ENCODE results near the gene C12orf75. TPM values are rescaled to one million over a fixed set of nuclear protein-coding genes. Genes with fewer than 3 reads are reported as not detected.
"Not testable (repeated sequence)": the region's sequence is repeated elsewhere in the genome, so short reads cannot be mapped to it uniquely, and the experiment has no call there.

C12orf75 gene
- total RNA-seq, 1 donor from 2014 or later: 43.1 TPM

DNA sequence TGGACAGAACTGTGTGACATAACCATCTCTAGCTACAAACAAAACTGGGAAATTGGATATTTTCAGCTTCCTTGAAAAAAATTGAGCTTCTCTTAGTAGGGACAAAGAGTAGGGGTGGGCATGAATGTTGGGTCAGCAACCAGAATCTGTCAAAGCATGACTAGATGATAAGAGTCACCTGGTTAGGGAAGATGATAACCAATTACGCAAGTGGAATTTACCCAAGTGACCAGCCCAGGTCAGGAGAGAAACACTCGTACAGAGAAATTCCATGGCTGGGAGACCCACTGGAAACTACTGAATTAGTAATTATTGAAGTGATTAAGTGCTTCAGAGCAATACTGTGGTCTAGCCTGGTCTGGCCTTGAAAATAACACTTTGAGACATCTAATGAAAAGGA is 36.3 kb upstream of the C12orf75 start:
- no peak overlapping the region for H3K27ac Mint-ChIP-seq
- H3K36me3 Mint-ChIP-seq: no peaks in the 10 kb centered on the region
- H3K9me3 Mint-ChIP-seq: no peaks in the 10 kb centered on the region
- peaks cover 5% of the 10 kb centered on the region for H3K4me1 Mint-ChIP-seq (ENCODE audit: unreplicated experiment)
- TF ChIP-seq, protein P1, sequence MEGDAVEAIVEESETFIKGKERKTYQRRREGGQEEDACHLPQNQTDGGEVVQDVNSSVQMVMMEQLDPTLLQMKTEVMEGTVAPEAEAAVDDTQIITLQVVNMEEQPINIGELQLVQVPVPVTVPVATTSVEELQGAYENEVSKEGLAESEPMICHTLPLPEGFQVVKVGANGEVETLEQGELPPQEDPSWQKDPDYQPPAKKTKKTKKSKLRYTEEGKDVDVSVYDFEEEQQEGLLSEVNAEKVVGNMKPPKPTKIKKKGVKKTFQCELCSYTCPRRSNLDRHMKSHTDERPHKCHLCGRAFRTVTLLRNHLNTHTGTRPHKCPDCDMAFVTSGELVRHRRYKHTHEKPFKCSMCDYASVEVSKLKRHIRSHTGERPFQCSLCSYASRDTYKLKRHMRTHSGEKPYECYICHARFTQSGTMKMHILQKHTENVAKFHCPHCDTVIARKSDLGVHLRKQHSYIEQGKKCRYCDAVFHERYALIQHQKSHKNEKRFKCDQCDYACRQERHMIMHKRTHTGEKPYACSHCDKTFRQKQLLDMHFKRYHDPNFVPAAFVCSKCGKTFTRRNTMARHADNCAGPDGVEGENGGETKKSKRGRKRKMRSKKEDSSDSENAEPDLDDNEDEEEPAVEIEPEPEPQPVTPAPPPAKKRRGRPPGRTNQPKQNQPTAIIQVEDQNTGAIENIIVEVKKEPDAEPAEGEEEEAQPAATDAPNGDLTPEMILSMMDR (conservative IDR thresholded peaks at IDR 0.05): no peak
- H3K27me3 Mint-ChIP-seq: peaks cover 7% of the 10 kb centered on the region
- DNase-seq (ENCODE audit: extremely low spot score, unreplicated experiment): no peak
- no peak overlapping the region for H3K4me3 Mint-ChIP-seq

DNA sequence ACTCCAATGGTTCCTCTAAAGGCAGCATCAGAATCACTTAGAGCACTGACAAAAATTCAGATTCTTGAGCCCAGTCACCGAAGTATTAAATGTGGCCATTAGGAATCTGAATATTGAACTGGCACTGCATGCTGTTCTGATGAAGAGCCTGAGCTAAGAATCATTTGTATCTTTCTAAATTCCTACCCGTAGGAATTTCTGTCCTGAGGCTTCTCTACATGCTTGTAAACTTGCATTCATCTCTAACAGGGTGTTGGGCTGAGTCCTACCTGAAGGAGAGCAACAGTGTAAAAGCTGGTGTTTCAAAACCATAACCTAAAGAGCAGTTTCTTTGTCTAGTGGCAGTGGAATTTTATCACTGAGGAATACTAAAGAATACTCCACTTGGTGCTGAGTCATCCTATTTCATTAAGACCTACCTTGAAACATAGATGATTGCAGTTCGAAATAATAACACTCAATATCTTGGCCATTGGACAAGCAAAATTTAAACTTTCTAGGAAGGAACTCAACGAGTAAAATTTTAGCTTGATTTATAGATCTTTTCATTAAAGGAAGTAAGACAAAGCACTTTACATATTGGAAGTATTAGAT is 35.5 kb upstream of the C12orf75 start:
- H3K27ac Mint-ChIP-seq: no peak overlapping the region
- peaks cover 5% of the 10 kb centered on the region for H3K4me1 Mint-ChIP-seq (ENCODE audit: unreplicated experiment)
- peaks cover 7% of the 10 kb centered on the region for H3K27me3 Mint-ChIP-seq
- H3K36me3 Mint-ChIP-seq: no peaks in the 10 kb centered on the region
- no peak for DNase-seq (ENCODE audit: extremely low spot score, unreplicated experiment)
- no peaks in the 10 kb centered on the region for H3K9me3 Mint-ChIP-seq
- H3K4me3 Mint-ChIP-seq: no peak overlapping the region
- TF ChIP-seq, protein P1 (conservative IDR thresholded peaks at IDR 0.05): no peak

DNA sequence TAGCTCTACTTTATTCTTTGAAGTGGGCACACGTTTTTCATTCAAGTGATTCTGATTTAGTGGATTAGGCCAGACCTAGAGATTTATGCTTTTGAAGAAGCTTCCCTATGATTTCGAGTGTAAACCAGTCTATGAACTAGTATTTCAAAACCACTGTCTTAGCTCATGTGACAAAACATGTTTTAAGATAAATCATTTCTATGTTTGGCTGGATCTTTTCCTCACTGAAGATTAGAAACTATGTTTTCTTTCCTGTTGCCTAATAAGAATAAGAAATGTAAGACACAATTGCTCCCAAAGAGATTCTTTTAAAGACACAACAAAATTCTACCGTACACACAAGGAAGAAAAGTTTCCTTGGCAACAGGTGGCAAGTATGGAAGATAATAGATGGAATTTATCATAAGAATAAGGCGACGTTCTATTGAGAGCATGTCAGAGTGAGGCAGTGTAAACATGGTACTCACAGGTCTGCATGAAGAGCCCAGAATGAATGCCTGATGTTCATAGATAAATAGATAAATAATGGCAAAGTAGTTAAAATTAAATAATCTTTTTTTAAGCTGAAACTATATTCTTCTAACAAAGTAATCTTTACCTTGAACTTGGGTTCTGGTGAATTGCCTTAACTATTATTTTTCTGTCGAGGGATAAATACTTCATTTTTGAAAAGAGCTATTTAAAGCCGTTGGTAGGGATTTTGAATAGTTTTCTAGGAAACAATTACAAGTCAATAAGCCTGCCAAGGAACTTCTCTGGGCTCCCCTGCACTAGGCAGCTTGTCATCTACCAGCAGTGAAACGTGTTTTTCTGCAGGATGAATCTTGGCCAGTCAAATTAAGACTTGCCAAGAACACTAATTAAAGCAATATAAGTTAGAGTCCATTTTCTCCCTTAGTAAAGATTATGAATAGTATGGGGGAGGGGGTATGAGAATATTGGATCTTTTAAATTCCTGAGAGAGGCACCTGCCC is 34.1 kb upstream of the C12orf75 start:
- Mint-ChIP-seq H3K36me3 (no peaks in the 10 kb centered on the region), H3K4me1 (ENCODE audit: unreplicated experiment) (peaks cover 5% of the 10 kb centered on the region), H3K9me3 (peaks cover 6% of the 10 kb centered on the region), H3K27me3 (peaks cover 7% of the 10 kb centered on the region), H3K27ac (no peak overlapping the region), H3K4me3 (no peak overlapping the region)
- no peak for DNase-seq (ENCODE audit: extremely low spot score, unreplicated experiment)
- TF ChIP-seq, protein P1 (conservative IDR thresholded peaks at IDR 0.05): no peak

DNA sequence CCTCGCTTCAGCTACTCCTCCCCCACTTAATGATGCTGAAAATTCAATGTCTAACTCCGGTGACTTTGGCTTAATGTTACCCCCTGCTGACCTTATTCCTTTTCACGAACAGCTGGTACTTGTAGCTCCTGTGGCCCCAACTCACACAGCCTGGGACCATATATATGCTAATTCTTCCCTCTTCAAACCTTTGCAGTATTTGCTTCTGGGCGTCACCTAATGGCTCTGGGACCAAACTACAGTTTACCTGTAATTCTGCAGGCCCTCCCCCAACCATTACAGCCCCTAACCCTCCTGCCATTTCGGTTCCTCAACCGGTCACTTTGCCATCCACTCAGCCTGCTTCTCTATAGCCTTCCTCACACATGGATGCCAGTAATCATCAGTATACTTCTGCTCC is 29.6 kb upstream of the C12orf75 start:
- H3K4me1 Mint-ChIP-seq (ENCODE audit: unreplicated experiment): peaks cover 5% of the 10 kb centered on the region
- H3K4me3 Mint-ChIP-seq: no peak overlapping the region
- peaks cover 6% of the 10 kb centered on the region for H3K9me3 Mint-ChIP-seq
- no peaks in the 10 kb centered on the region for H3K36me3 Mint-ChIP-seq
- DNase-seq (ENCODE audit: extremely low spot score, unreplicated experiment): no peak
- H3K27me3 Mint-ChIP-seq: peaks cover 4% of the 10 kb centered on the region
- TF ChIP-seq, protein P1 (conservative IDR thresholded peaks at IDR 0.05): no peak
- H3K27ac Mint-ChIP-seq: no peak overlapping the region

DNA sequence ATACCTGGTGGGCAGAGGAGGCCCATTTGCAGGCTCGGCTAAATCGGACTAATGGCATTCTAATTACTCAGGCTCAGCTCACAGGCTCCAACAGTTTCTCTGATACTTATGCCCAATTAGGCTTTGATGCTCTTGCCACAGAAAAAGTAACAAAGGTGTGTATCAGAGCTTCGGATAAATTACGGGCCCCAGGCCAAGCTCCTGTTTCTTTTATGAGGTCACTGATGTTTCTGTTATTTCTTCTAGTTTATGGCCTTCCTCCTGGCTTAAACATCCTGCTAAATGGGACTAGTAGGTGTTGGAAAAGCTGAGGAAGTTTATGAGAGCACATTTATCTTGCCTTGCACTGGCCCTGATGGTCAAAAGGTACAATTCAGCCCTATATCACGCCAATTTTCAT is 28.8 kb upstream of the C12orf75 start:
- Mint-ChIP-seq H3K27ac (no peak overlapping the region), H3K9me3 (peaks cover 6% of the 10 kb centered on the region), H3K4me1 (ENCODE audit: unreplicated experiment) (no peaks in the 10 kb centered on the region), H3K4me3 (no peak overlapping the region), H3K27me3 (peaks cover 4% of the 10 kb centered on the region), H3K36me3 (no peaks in the 10 kb centered on the region)
- no peak for DNase-seq (ENCODE audit: extremely low spot score, unreplicated experiment)
- TF ChIP-seq, protein P1 (conservative IDR thresholded peaks at IDR 0.05): no peak

DNA sequence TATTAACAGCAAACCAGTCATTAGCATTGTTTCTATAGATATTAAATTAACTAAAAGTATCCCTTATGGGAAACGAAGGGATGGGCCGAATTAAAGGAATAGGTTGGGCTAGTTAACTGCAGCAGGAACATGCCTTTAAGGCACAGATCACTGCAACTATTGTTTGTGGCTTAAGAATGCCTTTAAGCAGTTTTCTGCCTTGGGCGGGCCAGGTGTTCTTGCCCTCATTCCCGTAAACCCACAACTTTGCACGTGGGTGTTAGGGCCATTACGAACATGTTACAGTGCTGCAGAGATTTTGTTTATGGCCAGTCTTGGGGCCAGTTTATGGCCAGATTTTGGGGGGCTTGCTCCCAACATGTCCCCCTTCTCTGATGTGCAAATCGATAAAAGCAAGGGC is 27.5 kb upstream of the C12orf75 start:
- not testable (repeated sequence) for H3K27ac Mint-ChIP-seq; DNase-seq (ENCODE audit: extremely low spot score, unreplicated experiment); H3K36me3 Mint-ChIP-seq; H3K4me1 Mint-ChIP-seq (ENCODE audit: unreplicated experiment); H3K4me3 Mint-ChIP-seq; H3K27me3 Mint-ChIP-seq
- peaks cover 14% of the 10 kb centered on the region for H3K9me3 Mint-ChIP-seq

DNA sequence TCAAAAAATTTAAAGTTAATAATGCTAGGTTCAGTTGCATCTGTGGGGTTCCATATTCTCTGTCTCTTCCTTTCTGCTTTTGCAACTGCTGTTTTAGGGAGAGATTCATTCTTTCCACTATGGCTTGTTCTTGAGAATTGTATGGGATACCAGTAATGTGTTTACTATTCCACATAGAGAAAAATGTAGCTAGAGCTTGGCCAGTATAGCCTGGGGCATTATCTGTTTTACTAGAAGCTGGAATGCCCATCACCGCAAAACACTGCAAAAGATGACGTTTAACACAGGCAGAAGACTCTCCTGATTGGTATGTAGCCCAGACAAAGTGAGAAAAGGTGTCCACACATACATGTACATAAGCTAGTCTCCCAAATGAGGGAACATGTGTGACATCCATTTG is 25.9 kb upstream of the C12orf75 start:
- peaks cover 19% of the 10 kb centered on the region for H3K9me3 Mint-ChIP-seq
- not testable (repeated sequence) for DNase-seq (ENCODE audit: extremely low spot score, unreplicated experiment); H3K36me3 Mint-ChIP-seq; H3K4me1 Mint-ChIP-seq (ENCODE audit: unreplicated experiment); H3K27ac Mint-ChIP-seq; H3K27me3 Mint-ChIP-seq; H3K4me3 Mint-ChIP-seq

DNA sequence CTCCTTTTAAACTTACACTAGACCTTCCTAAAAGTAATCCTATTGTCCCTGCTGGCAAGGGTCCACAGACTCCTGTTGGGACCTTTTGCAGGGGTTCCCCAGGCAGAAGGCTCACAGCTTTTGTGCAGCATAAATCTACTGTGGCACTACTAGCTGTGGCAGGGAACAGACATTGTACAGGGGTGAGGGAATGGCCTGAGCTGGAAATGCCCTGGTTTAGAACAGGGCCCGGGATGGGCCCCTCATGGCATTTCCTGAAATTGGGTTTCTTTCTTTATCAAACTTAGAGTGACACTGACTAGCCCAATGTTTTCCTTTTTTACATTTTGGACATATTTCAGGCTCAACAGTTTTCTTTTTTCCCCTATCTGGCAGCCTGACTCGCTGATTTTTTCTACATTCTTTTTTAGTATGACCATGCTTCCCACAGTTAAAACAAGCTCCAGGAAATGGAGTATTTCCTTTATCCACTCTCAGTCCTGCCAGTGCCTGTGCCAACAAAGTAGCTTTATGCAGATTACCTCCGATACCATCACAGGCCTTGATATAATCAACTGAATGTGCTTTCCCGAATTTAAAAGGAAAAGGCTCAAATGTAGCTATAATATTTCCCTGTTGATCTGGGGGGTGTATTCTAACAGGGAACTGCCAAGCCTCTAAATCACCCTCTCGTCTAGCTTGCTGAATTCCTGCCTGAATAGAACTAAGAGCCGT is 22.7 kb upstream of the C12orf75 start:
- H3K9me3 Mint-ChIP-seq: peaks cover 12% of the 10 kb centered on the region
- not testable (repeated sequence) for H3K36me3 Mint-ChIP-seq; H3K4me1 Mint-ChIP-seq (ENCODE audit: unreplicated experiment); H3K27me3 Mint-ChIP-seq; H3K4me3 Mint-ChIP-seq; DNase-seq (ENCODE audit: extremely low spot score, unreplicated experiment); H3K27ac Mint-ChIP-seq
